Panc1 (cell line): ENCODE data around the gene ACSS1. TPM values are rescaled to one million over a fixed set of nuclear protein-coding genes. Genes with fewer than 3 reads are reported as not detected.

Experiments
- ATAC-seq: fragments of 200-7000 bp; cut with Tn5 transposase; 2 replicates; pipeline ENCODE4 v1.9.1; 2020; ENCODE audit warnings: mild to moderate bottlenecking, moderate library complexity
- BruUV-seq: library from RNA; stranded (reverse); fragments of 400-500 nt; replicated peaks from 2 replicates; lab custom pipeline; 2021; lab: Mats Ljungman, UMichigan
- CTCF ChIA-PET: fragments of 300-600 bp; sonication (Branson Sonifier 250); formaldehyde crosslinking; loops from one replicate; lab custom pipeline; 2022; ENCODE audit warnings: antibody characterized with exemption; lab: Charles Lee
- POLR2A ChIA-PET: fragments of 300-600 bp; sonication (Branson Sonifier 250); formaldehyde crosslinking; loops from one replicate; lab custom pipeline; 2022; ENCODE audit warnings: antibody characterized with exemption; lab: Charles Lee
- DNase-seq: peaks from one replicate; pipeline ENCODE4 v3.0.0-alpha.2; 2010; ENCODE audit warnings: low read depth, low spot score
- H3K27ac ChIP-seq: 2 replicates; pipeline ENCODE4 v1.5.1; 2011; ENCODE audit warnings: mild to moderate bottlenecking, low read length, inconsistent platforms
- H3K27me3 ChIP-seq: fragments of 200-500 bp; sonication (Bioruptor generic); 2 replicates; pipeline ENCODE4 v1.6.0; 2014; ENCODE audit warnings: low read length, inconsistent platforms; ENCODE audit not compliant: control insufficient read depth, insufficient read depth
- H3K36me3 ChIP-seq: fragments of 200-500 bp; sonication (Bioruptor generic); 2 replicates; pipeline ENCODE4 v1.5.1; 2014; ENCODE audit warnings: inconsistent platforms, mild to moderate bottlenecking, low read length, moderate library complexity; ENCODE audit not compliant: control insufficient read depth, insufficient read depth
- H3K4me1 ChIP-seq: 2 replicates; pipeline ENCODE4 v1.5.1; 2011; ENCODE audit warnings: inconsistent platforms, mild to moderate bottlenecking, low read length, moderate library complexity; ENCODE audit not compliant: control insufficient read depth, insufficient read depth
- H3K4me3 ChIP-seq, 2 experiments: 2 replicates each; pipeline ENCODE4 v1.5.1; 2011 to 2012; ENCODE audit warnings: low read depth in 2 of 2, low read length in 2 of 2, mild to moderate bottlenecking in 2 of 2, inconsistent platforms in 1 of 2, moderate library complexity in 1 of 2
- H3K9me3 ChIP-seq: fragments of 200-500 bp; sonication (Bioruptor generic); 2 replicates; pipeline ENCODE4 v1.5.1; 2014; ENCODE audit warnings: low read depth, mild to moderate bottlenecking, inconsistent platforms, low read length, moderate library complexity; ENCODE audit not compliant: control insufficient read depth, insufficient read depth
- POLR2AphosphoS5 ChIP-seq: IDR thresholded peaks from 2 replicates; pipeline ENCODE4 v1.6.1; 2012; ENCODE audit warnings: mild to moderate bottlenecking, low read depth, low read length, moderate library complexity
- SIN3A ChIP-seq: IDR thresholded peaks from 2 replicates; pipeline ENCODE4 v1.6.1; 2012; ENCODE audit warnings: low read depth, mild to moderate bottlenecking, low read length, moderate library complexity, borderline replicate concordance; ENCODE audit not compliant: insufficient read depth
- TCF7L2 ChIP-seq: IDR thresholded peaks from 2 replicates; pipeline ENCODE4 v1.6.1; 2011; ENCODE audit warnings: mild to moderate bottlenecking, low read depth, low read length, inconsistent platforms
- in situ Hi-C: cut with HindIII; loops from 2 replicates; pipeline ENCODE4 v1.10.0; 2016; ENCODE audit warnings: low sequenced_read_pairs, low pct_unique_long_range_greater_than_20kb
- intact Hi-C: fragments of 100-400 bp; cut with micrococcal nuclease; formaldehyde crosslinking; loops from one replicate; pipeline ENCODE4 v1.10.0; 2022; ENCODE audit not compliant: unreplicated experiment
- total RNA-seq: library from RNA; stranded (reverse); gene quantifications from one replicate; pipeline ENCODE4 v1.2.1, GENCODE V29; 2021; ENCODE audit not compliant: unreplicated experiment
- TF ChIP-seq, protein P1 (sequence below): fragments of 450-650 bp; IDR thresholded peaks from 2 replicates; pipeline ENCODE4 v1.5.1; 2017; ENCODE audit warnings: mild to moderate bottlenecking
- TF ChIP-seq, protein P2 (sequence below), 2 experiments: IDR thresholded peaks; 2 replicates each; pipeline ENCODE4 v1.6.1; 2011 to 2012; ENCODE audit warnings: low read depth in 2 of 2, control low read depth in 1 of 2, low read length in 1 of 2, mild to moderate bottlenecking in 1 of 2, moderate library complexity in 1 of 2; ENCODE audit not compliant: insufficient read depth in 1 of 2

ACSS1 gene
- total RNA-seq, 1 experiment from 2014 or later: 32.2 TPM

DNA sequence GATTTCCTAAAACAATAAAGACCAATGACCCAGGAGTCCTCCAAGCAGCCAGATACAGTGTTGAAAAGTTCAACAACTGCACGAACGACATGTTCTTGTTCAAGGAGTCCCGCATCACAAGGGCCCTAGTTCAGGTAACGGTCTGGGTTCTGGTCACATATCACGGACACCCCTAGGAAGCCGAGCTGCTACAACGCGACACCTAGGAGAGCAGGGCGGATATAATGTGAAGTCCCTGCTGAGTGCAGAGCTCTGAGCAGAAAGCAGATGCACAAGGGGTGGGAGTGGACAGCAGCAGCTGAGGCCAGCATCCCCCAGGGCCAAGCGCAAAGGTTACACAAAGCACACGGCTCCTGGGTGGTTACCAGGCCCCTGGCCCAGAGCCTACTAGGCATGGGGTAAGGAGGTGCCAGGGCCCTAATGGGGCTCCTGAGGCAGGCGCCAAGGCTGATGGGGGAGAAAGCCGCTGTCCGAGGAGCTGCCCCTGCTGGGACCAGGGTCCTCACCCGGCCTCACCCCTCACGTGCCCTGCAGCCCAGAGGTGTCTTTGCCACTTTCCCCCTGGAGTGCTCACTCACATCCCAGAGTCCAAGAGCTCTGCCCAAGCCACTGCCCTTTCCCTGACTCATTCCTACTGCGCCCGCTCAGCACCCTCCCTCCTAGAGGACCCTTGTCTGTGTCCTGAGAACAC is 100.5 kb downstream of the ACSS1 start:
- no peak for DNase-seq
- intact Hi-C loops: no loop called here
- H3K4me3 ChIP-seq: no peak overlapping the region
- H3K36me3 ChIP-seq: no peaks in the 10 kb centered on the region; the same call in 1 of the 2 replicates
- BruUV-seq: no TSS peak
- ChIA-PET CTCF (no interaction called here), POLR2A (no interaction called here)
- no peak overlapping the region for H3K27ac ChIP-seq
- TF ChIP-seq, protein P1, sequence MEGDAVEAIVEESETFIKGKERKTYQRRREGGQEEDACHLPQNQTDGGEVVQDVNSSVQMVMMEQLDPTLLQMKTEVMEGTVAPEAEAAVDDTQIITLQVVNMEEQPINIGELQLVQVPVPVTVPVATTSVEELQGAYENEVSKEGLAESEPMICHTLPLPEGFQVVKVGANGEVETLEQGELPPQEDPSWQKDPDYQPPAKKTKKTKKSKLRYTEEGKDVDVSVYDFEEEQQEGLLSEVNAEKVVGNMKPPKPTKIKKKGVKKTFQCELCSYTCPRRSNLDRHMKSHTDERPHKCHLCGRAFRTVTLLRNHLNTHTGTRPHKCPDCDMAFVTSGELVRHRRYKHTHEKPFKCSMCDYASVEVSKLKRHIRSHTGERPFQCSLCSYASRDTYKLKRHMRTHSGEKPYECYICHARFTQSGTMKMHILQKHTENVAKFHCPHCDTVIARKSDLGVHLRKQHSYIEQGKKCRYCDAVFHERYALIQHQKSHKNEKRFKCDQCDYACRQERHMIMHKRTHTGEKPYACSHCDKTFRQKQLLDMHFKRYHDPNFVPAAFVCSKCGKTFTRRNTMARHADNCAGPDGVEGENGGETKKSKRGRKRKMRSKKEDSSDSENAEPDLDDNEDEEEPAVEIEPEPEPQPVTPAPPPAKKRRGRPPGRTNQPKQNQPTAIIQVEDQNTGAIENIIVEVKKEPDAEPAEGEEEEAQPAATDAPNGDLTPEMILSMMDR: no peak
- TF ChIP-seq SIN3A: no peak
- no peak for TF ChIP-seq POLR2AphosphoS5
- no peak for TF ChIP-seq TCF7L2
- TF ChIP-seq, protein P2, sequence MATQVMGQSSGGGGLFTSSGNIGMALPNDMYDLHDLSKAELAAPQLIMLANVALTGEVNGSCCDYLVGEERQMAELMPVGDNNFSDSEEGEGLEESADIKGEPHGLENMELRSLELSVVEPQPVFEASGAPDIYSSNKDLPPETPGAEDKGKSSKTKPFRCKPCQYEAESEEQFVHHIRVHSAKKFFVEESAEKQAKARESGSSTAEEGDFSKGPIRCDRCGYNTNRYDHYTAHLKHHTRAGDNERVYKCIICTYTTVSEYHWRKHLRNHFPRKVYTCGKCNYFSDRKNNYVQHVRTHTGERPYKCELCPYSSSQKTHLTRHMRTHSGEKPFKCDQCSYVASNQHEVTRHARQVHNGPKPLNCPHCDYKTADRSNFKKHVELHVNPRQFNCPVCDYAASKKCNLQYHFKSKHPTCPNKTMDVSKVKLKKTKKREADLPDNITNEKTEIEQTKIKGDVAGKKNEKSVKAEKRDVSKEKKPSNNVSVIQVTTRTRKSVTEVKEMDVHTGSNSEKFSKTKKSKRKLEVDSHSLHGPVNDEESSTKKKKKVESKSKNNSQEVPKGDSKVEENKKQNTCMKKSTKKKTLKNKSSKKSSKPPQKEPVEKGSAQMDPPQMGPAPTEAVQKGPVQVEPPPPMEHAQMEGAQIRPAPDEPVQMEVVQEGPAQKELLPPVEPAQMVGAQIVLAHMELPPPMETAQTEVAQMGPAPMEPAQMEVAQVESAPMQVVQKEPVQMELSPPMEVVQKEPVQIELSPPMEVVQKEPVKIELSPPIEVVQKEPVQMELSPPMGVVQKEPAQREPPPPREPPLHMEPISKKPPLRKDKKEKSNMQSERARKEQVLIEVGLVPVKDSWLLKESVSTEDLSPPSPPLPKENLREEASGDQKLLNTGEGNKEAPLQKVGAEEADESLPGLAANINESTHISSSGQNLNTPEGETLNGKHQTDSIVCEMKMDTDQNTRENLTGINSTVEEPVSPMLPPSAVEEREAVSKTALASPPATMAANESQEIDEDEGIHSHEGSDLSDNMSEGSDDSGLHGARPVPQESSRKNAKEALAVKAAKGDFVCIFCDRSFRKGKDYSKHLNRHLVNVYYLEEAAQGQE (IDR thresholded peaks at IDR 0.05; ENCODE audit: insufficient read depth in 1 of 2, low read depth in 2 of 2, low read length in 1 of 2): no peak
- in situ Hi-C loops: no loop called here
- H3K9me3 ChIP-seq: no peaks in the 10 kb centered on the region
- ATAC-seq: no peak
- no peaks in the 10 kb centered on the region for H3K27me3 ChIP-seq
- no peaks in the 10 kb centered on the region for H3K4me1 ChIP-seq

Other genes starting within 250 kb of the ACSS1 start
- gene CST7, start 108.9 kb downstream of the ACSS1 start, total RNA-seq: not detected
- gene APMAP, start 65.4 kb downstream of the ACSS1 start, total RNA-seq: 165 TPM
- gene VSX1, start 24.0 kb upstream of the ACSS1 start, total RNA-seq: 0.21 TPM
- gene ENTPD6, start 137.6 kb upstream of the ACSS1 start, total RNA-seq: 108 TPM
- 220 TPM for gene PYGB, start 189.9 kb upstream of the ACSS1 start, total RNA-seq